Urinary bladder (tissue), 4 donors: ENCODE results near the gene MPZ. TPM values are rescaled to one million over a fixed set of nuclear protein-coding genes. Genes with fewer than 3 reads are reported as not detected.

Experiments
- DNase-seq: peaks from one replicate; pipeline ENCODE4 v3.0.0-alpha.2; 2015; ENCODE audit errors: extremely low spot score
- H3K27ac ChIP-seq: one replicate; pipeline ENCODE4 v1.5.1; 2013; ENCODE audit warnings: low read depth, mild to moderate bottlenecking, moderate library complexity
- H3K36me3 ChIP-seq: one replicate; pipeline ENCODE4 v1.6.1; 2013; ENCODE audit warnings: mild to moderate bottlenecking, moderate library complexity; ENCODE audit not compliant: insufficient read depth
- H3K4me1 ChIP-seq: one replicate; pipeline ENCODE4 v1.6.1; 2013; ENCODE audit warnings: mild to moderate bottlenecking, moderate library complexity; ENCODE audit not compliant: insufficient read depth
- H3K4me3 ChIP-seq: one replicate; pipeline ENCODE4 v1.5.1; 2013; ENCODE audit warnings: low read depth, low read length
- WGBS: extraction: QIAGEN DNeasy Blood & Tissue Kit; methylation state at CpG from one replicate; pipeline ENCODE4 v1.1.7; 2013; 5-methylcytosine and 5-hydroxymethylcytosine counted together
- polyA plus RNA-seq: library from polyadenylated mRNA; stranded (reverse); fragments of 200-250 nt; gene quantifications from one replicate; pipeline ENCODE4 v1.2.3, GENCODE V29; 2013
- total RNA-seq: library from RNA; depleted of rRNA; stranded (reverse); fragments of >200 nt; gene quantifications from one replicate; pipeline ENCODE4 v1.2.3, GENCODE V29; 2014
- donor health status: healthy with polysubstance abuse.
- donor health status: healthy.

Gene MPZ
- total and polyA plus RNA-seq, 2 donors, result 10.2 to 27.1 TPM

DNA sequence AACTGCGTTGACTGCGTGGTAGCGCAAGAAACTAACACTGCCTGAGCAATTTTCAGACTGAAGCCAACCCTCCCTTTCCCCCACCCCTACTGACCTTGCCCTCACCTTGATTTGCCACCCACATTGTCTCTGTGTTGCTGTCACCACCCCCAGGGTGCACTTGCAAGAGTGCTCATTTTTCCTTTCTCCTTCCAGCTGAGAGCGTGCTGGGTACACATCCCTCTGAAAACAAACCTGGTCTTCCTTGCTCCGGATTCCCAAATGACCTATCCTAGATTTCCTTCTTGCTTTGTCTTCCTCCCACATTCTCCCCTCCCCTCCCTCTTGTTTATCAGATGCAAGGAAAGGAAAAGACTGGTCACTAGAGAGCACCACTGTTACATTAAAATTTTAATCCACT is 24.2 kb downstream of the MPZ start:
- Histone ChIP-seq H3K4me1 (no peaks in the 10 kb centered on the region), H3K4me3 (no peak overlapping the region), H3K36me3 (no peaks in the 10 kb centered on the region), H3K27ac (no peak overlapping the region)
- 69% methylated on average over 5 of the region's 5 CpGs for WGBS
- DNase-seq, result no peak

GRCh38 chr1:161285113-161285512 is 24.7 kb downstream of the MPZ start:
- Histone ChIP-seq H3K36me3 (no peaks in the 10 kb centered on the region), H3K4me1 (no peaks in the 10 kb centered on the region), H3K27ac (no peak overlapping the region), H3K4me3 (no peak overlapping the region)
- WGBS, result 90% methylated on average over 2 of the region's 2 CpGs
- no peak for DNase-seq

- Histone ChIP-seq H3K27ac (no peak overlapping the region), H3K4me3 (no peak overlapping the region), H3K36me3 (no peaks in the 10 kb centered on the region), H3K4me1 (no peaks in the 10 kb centered on the region)
- WGBS, result 96% methylated on average over 1 of the region's 1 CpG
- no peak for DNase-seq
Observed at GRCh38 chr1:161282991-161283390, 26.8 kb downstream of the MPZ start.

- Histone ChIP-seq H3K4me1 (no peaks in the 10 kb centered on the region), H3K4me3 (no peak overlapping the region), H3K36me3 (no peaks in the 10 kb centered on the region), H3K27ac (no peak overlapping the region)
- DNase-seq, result no peak
- 67% methylated on average over 3 of the region's 3 CpGs for WGBS
Observed at GRCh38 chr1:161274874-161275273, 34.9 kb downstream of the MPZ start.

DNA sequence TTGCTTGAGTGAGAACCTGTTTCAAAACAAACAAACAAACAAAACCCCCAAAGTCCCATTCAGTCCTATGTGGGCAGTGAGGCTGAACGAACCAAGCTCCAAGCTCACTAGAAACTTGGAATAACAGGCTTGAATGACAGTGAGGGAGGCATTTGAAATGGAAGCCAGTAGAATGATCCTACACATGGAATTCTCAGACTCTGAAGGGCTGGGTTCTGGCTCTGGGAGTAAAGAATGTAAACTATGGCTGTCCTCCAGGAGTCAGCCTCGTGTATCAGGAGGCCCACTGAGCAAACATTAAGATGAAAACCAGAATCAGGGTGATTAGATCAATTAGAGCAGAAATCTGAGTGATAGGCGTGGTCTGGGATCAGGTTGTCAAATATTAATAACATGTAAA is 36.4 kb downstream of the MPZ start:
- no peak for DNase-seq
- no peaks in the 10 kb centered on the region for H3K4me1 ChIP-seq
- H3K27ac ChIP-seq, result no peak overlapping the region
- H3K4me3 ChIP-seq, result no peak overlapping the region
- H3K36me3 ChIP-seq, result no peaks in the 10 kb centered on the region
- 39% methylated on average over 3 of the region's 3 CpGs for WGBS

GRCh38 chr1:161267321-161267720 is 42.4 kb downstream of the MPZ start:
- no peak for DNase-seq
- Histone ChIP-seq H3K27ac (no peak overlapping the region), H3K4me3 (no peak overlapping the region), H3K4me1 (no peaks in the 10 kb centered on the region), H3K36me3 (no peaks in the 10 kb centered on the region)
- 49% methylated on average over 3 of the region's 3 CpGs for WGBS

- no peaks in the 10 kb centered on the region for H3K4me1 ChIP-seq
- 41% methylated on average over 2 of the region's 2 CpGs for WGBS
- no peak for DNase-seq
Observed at GRCh38 chr1:161266836-161267235, 42.9 kb downstream of the MPZ start.

DNA sequence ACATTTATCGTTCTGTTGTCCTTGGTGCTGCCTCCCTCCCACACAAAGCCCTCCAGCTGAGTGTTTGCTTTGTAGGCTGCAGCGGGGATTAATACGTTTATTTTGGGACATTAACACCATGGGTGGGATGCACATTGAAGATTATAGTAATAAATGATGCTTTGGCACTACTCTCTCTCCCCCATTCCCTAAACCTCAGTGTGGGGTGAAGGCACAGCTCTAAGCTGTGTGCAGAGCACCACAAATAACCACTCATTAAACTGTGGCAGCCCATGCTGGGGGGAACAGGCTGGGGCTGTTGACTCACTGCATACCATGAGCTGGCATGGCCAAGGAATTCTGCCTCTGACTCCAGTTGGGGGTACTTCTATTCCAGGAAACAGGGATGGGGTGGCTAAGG is 43.6 kb downstream of the MPZ start:
- H3K4me1 ChIP-seq, result no peaks in the 10 kb centered on the region
- no peak overlapping the region for H3K27ac ChIP-seq
- H3K4me3 ChIP-seq, result no peak overlapping the region
- no peak for DNase-seq
- 44% methylated on average over 3 of the region's 3 CpGs for WGBS
- no peaks in the 10 kb centered on the region for H3K36me3 ChIP-seq

More at GRCh38 chr1:161266836-161267235, 42.9 kb downstream of the MPZ start:
- Histone ChIP-seq H3K4me3 (no peak overlapping the region), H3K27ac (no peak overlapping the region), H3K36me3 (no peaks in the 10 kb centered on the region)

- 80% methylated on average over 5 of the region's 5 CpGs for WGBS
- DNase-seq, result no peak
- Histone ChIP-seq H3K27ac (no peak overlapping the region), H3K4me1 (no peaks in the 10 kb centered on the region), H3K4me3 (no peak overlapping the region), H3K36me3 (no peaks in the 10 kb centered on the region)
Observed at GRCh38 chr1:161265305-161265704, 44.5 kb downstream of the MPZ start.

GRCh38 chr1:161261261-161262235 is 48.2 kb downstream of the MPZ start:
- no peak overlapping the region for H3K4me3 ChIP-seq
- WGBS, result 58% methylated on average over 12 of the region's 12 CpGs
- H3K27ac ChIP-seq, result no peak overlapping the region
- no peaks in the 10 kb centered on the region for H3K36me3 ChIP-seq
- no peak for DNase-seq
- no peaks in the 10 kb centered on the region for H3K4me1 ChIP-seq

DNA sequence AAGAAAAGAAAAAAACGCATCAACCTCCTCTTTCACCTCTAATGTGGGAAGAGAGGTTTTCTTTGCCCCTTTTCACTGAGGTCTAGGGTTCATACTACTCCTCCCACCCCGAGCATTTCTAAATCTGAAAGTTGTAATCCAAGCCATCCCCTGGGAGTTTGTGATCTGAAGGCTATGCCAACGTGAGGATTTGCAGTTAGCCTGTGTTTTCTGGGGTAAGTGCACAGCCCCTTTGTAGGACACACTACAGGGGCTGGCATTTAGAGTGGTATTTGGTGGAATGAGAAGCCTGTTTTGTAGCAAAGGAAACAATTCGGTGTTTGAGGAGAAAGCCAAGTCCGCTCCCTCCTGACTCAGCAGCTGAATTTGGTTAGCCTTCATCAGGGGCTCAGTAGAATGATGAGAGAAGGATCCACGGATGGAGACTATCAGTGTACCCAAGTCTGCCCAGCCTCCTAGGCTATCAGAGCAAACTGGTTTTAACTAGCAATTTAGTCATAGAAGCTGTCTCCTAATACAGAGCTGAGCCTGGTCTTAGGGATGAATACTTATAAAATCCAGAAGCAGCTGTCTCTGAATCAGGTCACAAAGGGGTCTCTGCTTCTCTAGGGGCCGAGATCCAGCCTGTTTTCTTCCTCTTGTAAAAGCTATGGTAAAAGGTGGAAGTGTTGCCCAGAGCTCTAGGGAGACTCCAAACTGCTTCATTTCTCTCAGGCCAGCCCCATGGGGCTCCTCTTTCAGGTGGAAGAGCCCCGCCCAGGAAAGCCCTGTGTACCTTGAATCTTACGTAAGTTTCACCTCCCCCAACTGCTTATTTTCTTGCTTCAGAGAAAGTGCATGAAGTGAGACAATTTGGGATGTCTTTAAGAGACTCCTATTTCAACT is 49.1 kb downstream of the MPZ start:
- Histone ChIP-seq H3K4me3 (no peak overlapping the region), H3K36me3 (no peaks in the 10 kb centered on the region), H3K27ac (no peak overlapping the region), H3K4me1 (no peaks in the 10 kb centered on the region)
- WGBS, result 39% methylated on average over 9 of the region's 9 CpGs
- DNase-seq, result no peak

DNA sequence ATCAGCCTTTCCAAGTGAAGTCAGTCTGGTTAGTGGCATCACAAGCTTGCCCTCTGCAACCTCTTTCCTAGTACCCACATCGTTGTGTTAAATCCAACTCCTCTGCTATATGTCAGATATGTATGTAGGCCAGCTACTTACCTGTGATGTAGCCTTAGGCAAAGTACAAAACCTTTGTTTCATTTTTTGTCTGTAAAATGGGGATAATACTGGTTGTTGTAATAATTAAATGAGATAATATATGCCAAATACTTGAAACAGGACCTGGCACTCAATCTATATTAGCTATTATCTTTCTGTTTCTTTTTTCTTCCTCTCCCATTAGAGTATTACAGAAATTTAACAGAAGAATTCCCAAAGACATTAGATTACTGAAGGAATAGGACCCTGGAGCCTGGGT is 50.0 kb downstream of the MPZ start:
- Histone ChIP-seq H3K4me3 (no peak overlapping the region), H3K36me3 (no peaks in the 10 kb centered on the region), H3K27ac (no peak overlapping the region), H3K4me1 (no peaks in the 10 kb centered on the region)
- 50% methylated on average over 1 of the region's 1 CpG for WGBS
- no peak for DNase-seq

- Histone ChIP-seq H3K4me1 (no peaks in the 10 kb centered on the region), H3K4me3 (peak overlapping the region; percentile 39), H3K27ac (no peak overlapping the region), H3K36me3 (no peaks in the 10 kb centered on the region)
- no peak for DNase-seq
- 28% methylated on average over 6 of the region's 6 CpGs for WGBS
Observed at GRCh38 chr1:161259345-161259702, 50.4 kb downstream of the MPZ start.
